ENCODE results near the gene CCDC152.
"Not testable (repeated sequence)": the region's sequence is repeated elsewhere in the genome, so short reads cannot be mapped to it uniquely, and the experiment has no call there.

The CCDC152 gene

DNA sequence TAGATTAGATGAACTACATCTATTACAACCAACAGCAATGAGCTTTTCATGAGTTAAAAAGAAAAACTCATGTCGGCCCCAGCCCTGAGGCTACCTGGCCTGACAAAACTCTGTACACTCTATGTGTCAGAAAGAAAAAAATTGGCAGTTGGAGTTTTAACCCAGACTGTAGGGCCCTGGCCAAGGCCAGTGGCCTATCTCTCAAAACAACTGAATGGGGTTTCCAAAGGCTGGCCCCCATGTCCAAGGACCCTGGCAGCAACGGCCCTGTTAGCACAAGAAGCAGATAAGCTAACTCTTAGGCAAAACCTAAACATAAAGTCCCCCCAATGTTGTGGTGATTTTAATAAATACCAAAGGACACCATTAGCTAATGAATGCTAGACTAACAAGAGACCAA, 59.9 kb downstream of the CCDC152 start:
- not testable (repeated sequence) for ATAC-seq

DNA sequence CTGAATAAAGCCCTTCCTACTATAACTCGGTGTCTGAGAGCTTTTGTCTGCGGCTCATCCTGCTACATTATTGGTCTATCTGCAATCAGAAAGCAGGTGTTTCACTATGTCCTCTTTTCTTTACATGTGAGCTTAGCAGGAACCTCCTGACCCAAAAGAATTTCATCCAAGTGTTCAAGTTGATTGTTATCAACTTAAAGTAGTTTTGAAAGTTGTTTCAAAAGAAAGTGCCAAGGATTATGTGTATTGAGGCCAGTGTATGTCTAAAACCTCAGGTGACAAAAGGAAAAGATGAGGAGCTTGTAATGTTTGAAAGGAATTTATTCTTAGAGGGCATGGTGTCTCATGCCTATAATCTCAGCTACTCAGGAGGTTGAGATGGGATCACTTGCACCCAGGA, 63.1 kb downstream of the CCDC152 start:
- ATAC-seq, result no peak

DNA sequence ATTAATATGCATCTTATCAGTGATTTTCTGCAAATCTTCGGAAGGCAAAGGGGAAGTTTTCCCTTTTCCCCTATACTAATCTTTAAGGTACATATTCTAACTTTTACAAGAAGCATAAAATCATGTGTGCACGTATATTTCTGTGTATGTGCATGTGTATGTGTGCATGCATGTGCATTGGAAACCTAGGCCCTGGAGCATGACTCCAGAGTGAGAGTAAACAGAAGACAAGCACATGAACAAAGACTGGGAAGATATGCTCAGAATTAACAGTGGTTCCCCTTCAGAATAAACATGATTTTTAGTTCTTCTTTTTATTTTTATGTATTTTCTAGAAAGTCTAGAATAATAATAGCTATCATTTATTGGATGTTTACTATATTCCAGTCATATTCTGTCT, 65.9 kb downstream of the CCDC152 start:
- ATAC-seq, result no peak

DNA sequence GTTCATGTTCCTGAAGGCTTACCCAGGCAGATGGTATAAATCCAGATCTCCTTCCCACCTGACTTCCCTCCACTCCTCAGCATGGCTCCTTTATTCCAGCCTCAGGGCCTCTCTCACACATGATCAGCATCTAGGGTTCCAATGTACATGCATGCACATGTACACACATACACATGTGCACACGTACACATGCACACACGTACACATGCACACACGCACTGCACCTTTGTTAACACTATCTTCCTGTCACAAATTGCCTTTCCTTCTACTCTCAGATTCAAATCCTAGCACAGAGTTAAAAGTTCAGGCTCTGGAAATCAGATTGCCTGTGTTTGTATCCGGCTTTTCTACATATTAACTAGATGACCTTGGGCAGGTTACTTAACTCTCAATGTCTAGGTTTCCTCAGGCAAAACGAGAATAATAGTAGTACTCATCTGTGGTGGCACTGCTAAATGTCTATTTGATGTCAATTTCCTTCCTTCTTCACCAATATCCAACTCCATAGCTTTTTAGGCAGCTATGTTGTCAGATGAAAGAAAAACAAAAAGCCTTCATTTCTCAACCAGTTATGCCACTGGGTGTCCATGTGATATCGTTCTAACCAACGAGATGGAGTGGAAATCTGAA, 67.8 kb downstream of the CCDC152 start:
- no peak for ATAC-seq

DNA sequence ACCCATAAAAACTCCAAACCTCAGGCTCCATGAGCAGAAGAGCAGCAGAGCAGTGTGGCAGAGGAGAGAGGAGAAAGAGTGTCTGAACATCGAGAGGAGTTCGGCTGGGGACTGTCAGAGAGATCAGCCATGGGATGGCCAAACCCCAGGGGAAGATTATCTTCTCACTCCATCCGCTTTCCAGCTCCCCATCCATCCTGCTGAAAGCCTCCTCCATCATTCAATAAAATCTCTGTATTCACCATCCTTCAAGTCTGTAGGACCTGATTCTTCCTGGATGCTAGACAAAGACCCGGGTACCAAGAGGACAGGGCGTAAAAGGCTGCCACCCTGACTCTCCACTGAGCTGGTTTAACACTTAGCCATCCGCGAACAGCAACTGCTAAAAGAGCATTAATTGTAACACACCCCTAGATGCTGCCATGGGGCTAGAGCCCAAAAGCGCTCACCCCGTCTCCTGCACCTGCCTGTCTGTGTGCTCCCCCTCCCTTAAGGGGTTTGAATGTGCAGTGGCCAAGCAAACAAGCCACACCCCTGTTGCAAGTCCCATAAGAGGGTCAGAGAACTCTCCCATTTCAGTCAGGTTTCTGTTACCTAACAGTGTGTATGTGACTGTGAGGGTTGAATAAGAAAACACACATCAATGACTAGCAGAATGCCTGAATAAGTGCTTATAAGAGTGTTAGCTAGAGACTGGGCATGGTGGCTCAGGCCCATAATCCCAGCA, 69.0 kb downstream of the CCDC152 start:
- ATAC-seq, result no peak

DNA sequence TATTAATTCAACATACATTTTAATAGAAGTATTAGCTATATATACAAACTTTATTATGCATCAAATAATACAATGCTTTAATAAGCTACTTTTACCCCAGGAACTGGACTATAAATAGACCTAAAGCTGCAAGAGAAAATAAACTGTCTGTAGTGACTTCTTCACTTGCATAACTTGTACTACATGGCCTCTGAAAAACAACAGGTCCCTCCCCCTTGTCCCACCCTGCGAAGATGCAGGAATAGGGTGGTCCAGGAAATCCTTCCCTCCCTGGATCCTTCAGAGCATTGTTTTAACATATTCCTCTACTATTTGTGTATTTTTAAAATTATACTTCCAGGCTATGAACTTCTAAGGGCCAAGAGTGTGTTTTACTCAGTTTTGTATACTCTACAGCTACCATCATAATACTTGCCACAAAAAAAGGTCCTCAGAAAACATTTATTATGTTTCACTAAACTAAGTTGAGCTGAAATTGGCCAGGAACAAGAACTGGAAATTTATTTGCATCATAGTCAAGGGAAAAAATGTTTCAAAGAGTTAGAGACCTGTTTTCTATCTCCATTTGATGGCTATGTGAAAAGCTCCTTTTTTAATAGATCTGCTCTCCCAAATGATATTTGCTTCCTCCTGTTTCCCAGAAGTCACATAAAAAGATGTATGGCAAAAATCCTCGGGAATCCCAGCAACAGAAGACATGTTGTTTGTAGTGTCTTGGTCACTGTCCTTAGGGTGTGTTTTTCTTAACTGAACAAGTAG, 70.3 kb downstream of the CCDC152 start:
- ATAC-seq, result no peak

DNA sequence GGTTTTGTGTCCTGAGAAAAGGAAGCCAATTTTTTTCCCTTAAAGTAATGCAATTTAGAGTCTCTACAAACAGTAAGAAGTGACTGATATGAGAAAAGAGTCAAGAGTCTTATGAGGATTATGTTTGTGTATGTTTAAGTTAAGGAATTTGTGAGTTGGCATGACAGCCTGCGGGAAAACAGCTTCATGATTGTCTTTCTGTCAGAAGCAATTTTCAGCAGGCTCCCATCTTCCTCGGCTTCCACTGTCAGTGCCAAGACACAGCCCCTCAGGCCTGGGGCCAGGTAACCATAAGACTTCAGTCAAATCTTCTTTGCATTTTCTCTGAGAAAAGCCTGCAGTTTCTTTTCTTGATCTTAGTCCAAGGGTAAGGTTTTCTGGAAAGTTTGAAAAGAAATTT, 72.1 kb downstream of the CCDC152 start:
- ATAC-seq, result no peak

DNA sequence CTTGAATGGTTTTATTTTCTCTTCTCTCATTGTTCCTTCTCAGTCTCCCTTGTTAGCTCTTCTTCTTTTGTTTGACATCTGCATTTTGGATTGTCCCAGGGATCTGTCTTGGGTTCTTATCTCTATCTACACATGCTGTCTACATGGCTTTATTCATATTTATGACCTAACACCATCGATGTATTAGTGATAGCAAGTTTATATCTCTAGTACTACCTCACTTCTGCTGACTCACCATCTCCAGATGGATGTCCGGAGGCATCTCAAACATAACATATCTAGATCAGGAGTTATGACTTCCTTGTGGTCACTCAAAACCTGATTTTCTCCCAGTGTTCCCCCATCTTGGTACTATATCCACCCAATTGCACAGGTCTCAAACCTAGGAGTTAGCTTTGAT, 74.3 kb downstream of the CCDC152 start:
- no peak for ATAC-seq

DNA sequence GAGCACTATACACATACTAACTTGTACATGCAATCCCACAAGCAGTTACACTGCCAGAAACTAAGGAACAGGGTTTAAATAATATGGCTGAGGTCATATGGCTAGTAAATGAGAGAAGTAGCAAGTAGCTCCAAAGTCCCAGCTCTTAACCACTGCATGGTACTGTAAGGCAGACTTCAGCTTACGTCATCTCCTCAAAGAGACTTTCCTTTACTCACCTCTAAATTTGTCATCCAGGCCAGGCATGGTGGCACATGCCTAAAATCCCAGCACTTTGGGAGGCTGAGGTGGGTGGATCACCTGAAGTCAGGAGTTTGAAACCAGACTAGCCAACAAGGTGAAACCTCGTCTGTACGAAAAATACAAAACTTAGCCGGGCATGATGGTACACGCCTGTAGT, 75.4 kb downstream of the CCDC152 start:
- ATAC-seq, result no peak

DNA sequence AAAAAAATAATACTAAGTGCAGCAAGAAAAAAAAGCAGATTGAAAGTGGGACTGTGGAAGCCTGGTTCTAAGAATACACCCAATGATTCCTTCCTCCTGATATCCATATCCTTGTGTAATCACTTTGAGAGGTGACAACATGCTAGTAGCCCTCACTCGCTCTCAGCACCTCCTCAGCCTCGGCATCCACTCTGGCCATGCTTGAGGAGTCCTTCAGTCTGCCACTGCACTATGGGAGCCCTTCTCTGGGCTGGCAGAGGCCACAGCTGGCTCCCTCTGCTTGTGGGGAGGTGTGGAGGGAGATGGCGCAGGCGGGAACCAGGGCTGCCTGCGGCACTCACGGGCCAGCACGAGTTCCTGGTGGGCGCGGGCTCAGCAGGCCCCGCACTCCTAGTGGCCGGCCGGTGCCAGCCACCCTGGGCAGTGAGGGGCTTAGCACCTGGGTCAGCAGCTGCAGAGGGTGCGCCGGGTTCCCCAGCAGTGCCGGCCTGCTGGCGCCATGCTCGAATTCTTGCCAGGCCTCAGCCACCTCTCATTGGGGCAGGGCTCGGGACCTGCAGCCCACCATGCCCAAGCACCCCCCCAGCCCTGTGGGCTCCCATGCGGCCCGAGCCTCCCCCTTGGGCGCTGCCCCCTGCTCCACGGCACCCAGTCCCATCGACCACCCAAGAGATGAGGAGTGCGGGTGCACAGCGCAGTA, 79.6 kb downstream of the CCDC152 start:
- no peak for ATAC-seq

DNA sequence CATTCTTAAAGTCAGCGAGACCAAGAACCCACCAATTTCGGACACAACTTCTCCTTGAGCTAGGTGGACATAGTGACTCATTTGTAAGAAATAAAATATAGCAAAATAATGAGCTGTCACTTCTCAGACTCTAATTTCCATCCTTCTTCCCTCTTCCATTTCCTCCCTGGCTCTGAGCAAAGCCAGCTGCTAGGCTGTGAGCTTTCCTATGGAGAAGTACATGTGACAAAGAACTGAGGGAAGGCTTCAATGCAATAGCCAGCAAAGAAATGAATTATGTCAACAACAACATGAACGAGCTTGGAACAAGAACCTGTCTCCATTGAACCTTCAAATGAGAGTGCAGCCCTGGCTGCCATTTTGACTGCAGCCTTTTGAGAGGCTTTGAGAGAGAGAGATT, 81.0 kb downstream of the CCDC152 start:
- ATAC-seq, result no peak

DNA sequence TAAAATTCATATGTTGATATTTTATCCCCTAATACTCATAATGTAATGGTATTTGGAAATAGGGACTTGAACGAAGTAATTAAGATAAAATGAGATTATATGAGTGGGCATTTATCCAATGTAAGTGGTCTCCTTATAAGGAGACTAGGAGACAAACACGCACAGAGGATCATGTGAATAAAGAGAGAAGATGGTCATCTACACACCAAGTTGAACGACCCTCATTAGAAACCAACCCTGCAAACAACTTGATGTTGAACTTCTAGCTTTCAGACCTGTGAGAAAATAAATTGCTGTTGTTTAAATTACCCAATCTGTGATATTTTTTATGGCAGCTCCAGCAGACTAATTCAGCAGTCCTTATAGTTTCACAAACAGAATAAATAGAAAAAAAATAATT, 82.6 kb downstream of the CCDC152 start:
- ATAC-seq, result no peak

DNA sequence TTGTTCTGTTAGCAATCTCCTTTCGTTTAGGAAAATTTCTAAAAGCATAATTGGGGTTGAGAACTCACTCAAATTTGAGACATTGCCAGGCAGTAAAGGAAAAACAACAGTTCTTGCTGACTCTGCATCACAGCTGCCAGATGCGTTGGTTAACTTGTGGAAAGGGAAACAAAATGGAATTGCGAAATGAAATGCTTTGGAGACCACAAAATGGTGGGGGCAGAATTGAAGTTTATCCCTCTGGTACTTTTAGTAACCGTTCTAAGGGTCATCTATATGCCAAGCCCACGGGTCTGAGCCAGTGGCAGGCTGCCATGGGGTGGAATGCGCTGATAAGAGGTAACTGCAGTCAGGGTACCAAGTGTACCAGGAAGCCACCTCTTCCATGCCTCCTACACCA, 83.7 kb downstream of the CCDC152 start:
- no peak for ATAC-seq

DNA sequence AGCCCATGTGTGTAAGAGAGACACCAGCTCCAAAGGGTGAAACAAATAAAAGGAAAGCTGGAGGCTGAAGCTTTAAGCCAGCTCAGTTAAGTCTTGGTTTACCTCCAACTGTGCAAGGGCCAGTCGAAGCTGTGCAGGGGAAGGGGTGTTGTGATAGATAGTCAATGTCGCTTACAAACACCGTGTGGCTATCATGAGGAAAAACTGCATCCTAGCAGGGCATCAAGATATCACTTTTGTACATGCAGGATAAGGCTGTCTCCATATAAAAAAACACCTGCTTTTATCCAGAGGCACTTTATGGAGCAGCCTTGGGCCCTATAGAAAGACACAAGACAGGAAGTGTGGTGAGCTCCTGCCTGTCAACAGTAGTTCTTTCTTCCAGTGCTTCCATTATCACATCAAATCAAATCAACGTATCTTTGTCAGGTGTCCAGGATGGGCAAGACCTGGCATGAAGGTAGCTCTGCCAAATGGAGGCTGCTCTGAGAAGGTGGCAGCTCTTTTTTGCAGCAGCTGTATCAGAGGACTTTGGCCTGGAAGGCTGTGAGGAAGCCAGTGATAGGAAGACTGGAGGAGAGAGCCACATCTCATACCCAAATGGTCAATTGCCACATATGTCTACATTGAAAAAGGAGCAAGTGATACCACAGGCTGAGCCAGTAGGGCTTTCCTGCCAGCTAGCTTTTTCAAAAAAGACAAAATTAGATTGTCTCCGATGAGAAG, 84.4 kb downstream of the CCDC152 start:
- no peak for ATAC-seq

DNA sequence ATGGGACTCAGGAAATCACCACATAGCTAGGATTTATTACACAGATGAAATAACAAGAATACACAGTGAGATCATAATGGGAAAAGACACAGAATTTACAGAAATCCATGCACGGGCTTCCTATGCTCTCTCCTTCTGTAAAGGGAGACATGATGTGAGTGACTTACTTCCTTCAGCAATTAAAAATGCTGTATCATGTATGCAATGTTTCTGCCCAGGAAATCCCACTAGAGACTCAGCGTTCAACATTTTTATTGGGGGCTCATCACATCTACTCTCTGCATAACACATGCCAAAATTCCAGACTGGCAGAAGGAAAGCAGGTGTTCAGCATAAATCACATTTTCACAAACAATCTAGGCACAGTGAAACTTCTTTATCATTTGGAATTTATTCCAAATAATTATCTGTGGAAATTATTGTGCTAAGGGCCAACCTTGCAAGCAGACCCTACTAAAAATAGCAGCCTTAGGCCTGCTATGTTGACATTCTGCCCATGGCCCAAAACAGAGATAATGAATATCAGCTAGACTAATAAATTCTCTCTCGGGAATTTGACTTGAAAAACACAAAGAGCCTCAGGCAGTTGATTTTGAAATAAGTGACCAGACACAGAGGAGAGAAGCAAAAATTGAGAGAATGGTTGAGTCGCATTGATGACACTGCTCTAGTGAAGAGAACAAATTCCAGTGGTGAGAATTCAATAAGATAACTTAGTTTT, 86.5 kb downstream of the CCDC152 start:
- ATAC-seq, result no peak

DNA sequence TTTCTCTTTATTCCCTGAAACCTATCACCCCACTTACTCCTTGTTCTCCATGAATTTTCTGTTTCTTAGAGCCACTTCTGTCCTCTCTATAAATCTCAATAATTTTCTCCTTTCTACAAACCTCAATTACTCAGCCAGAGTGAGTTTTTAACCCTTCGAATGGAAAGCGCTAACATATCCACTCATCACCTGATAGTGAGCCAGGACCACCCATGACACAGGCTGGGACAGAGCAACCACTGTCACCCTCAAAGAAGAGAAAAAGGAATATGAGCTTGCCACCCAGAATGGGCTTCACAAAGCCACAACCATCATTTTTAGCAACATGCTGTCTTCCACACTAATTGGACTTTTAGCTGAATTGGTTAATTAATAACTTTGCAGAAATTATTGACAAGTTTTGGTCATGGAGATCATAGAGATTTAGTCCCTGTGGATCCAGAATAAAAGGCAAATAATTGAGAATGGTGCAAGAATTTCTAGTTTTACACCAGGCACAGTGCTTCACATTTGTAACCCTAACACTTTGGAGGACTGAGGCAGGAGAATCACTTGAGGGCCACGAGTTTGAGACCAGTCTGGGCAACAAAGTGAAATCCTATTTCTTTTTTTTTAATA, 87.2 kb downstream of the CCDC152 start:
- ATAC-seq, result no peak

DNA sequence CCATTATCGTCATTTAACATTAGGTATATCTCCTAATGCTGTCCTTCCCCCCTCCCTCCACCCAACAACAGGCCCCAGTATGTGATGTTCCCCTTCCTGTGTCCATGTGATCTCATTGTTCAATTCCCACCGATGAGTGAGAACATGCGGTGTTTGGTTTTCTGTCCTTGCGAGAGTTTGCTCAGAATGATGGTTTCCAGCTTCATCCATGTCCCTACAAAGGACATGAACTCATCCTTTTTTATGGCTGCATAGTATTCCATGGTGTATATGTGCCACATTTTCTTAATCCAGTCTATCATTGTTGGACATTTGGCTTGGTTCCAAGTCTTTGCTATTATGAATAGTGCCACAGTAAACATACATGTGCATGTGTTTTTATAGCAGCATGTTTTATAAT, 87.8 kb downstream of the CCDC152 start:
- ATAC-seq, result not testable (repeated sequence)

DNA sequence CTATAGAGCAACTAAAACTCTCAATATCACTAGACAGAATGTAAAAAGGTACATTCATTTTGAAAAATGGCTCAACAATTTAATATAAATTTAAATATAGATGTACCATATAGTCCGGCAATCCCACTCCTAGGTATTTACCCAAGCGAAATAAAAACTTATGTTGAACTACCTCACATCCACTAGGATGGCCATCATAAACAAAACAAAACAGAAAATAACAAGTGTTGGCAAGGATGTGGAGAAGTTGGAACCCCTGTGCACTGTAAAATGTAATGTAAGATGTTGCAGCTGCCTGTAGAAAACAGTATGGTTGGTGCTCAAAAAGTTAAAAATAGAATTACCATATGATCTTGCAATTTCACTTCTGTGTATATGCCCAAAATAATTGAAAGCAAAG, 91.9 kb downstream of the CCDC152 start:
- no peak for ATAC-seq

DNA sequence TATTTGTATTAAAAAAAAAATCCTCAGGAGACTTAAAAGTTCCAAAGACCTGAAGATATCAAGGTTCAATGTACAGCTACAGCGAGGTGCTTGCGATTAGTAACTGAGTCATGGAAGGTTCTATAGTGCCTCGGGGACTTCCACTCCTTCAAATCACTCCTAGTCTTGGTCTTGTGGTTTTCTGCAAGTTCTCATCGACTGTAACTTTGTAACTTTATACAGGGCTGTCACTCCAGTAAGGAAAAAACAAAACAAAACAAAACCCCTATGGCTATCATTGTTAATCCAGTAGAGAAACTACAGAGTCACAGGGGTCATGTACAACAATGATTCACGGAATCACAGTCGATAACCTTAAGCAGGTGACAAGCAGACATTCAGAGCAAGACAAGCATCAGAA, 94.9 kb downstream of the CCDC152 start:
- no peak for ATAC-seq

All from activated CD4-positive, CD25-positive, alpha-beta regulatory T cell treated with anti-CD3 and anti-CD28 coated beads, Interleukin-2, amount 50 U/mL, for 24 hours (primary cell).